BE2C (cell line): ENCODE data around the gene SSX2IP.
"Not testable (repeated sequence)": the region's sequence is repeated elsewhere in the genome, so short reads cannot be mapped to it uniquely, and the experiment has no call there.

Source experiments
- DNase-seq: peaks from one replicate; pipeline ENCODE4 v3.0.0-alpha.2; 2020
- H3K27me3 ChIP-seq: fragments of 250-450 bp; sonication (Bioruptor Pico); 2 replicates; pipeline ENCODE4 v1.5.1; 2020; ENCODE audit warnings: mild to moderate bottlenecking
- H3K36me3 ChIP-seq: fragments of 250-450 bp; sonication (Bioruptor Pico); 2 replicates; pipeline ENCODE4 v1.5.1; 2020; ENCODE audit warnings: mild to moderate bottlenecking
- H3K4me1 ChIP-seq: fragments of 250-450 bp; sonication (Bioruptor Pico); 2 replicates; pipeline ENCODE4 v1.5.1; 2020
- H3K4me3 ChIP-seq: 2 replicates; pipeline ENCODE4 v1.5.1; 2011; ENCODE audit warnings: low read depth, low read length
- H3K9me3 ChIP-seq: fragments of 250-450 bp; sonication (Bioruptor Pico); 2 replicates; pipeline ENCODE4 v1.5.1; 2020
- TF ChIP-seq, protein P1 (sequence below): IDR thresholded peaks from 2 replicates; pipeline ENCODE4 v1.5.1; 2012; ENCODE audit warnings: mild to moderate bottlenecking, low read depth, low read length

SSX2IP gene

DNA sequence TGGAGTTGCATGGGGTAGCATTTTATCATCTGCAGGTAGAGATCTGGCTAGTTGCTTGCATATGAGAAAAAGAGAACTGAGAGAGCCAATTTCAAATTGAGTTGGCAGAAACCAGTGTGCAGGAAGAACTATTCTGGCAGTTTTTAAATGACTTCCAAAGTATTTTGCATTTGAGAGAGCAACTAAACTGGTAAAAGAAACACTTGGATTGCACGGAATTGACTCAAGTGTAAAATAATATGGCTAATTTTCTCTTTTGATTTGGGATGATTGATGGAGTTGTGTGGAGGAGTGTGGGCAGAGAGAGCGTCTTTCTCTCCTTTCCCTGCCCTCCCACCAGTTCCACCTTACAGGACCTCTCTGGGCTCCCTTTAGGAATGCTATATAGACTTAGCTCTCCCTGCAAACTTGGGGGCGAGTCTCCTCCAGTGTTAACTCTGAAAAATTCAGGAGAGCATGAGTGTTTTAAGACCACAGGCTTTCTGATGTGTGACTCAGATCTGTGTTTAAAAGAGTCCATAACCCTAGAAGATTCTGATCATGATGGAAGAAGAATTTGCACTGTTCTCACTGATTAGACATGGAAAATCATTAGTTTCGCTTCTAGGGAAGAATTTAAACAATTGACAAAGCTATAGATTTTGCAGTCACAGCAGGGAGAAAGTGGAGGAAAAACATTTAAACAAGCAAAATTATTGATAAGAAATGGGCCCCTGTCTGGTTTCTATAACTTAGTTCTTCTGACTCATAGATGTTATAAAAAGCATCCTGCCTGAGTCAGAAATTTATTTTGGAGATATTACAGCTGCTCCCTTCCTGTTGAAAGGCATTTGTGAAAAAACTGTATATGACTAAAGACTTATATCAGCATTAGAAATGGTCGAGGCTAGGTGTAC lies 91.2 kb downstream of the SSX2IP start:
- Histone ChIP-seq H3K27me3 (no peaks in the 10 kb centered on the region), H3K4me1 (no peaks in the 10 kb centered on the region; the same call in 1 of the 2 replicates), H3K4me3 (no peak overlapping the region), H3K36me3 (no peaks in the 10 kb centered on the region), H3K9me3 (no peaks in the 10 kb centered on the region)
- TF ChIP-seq, protein P1, sequence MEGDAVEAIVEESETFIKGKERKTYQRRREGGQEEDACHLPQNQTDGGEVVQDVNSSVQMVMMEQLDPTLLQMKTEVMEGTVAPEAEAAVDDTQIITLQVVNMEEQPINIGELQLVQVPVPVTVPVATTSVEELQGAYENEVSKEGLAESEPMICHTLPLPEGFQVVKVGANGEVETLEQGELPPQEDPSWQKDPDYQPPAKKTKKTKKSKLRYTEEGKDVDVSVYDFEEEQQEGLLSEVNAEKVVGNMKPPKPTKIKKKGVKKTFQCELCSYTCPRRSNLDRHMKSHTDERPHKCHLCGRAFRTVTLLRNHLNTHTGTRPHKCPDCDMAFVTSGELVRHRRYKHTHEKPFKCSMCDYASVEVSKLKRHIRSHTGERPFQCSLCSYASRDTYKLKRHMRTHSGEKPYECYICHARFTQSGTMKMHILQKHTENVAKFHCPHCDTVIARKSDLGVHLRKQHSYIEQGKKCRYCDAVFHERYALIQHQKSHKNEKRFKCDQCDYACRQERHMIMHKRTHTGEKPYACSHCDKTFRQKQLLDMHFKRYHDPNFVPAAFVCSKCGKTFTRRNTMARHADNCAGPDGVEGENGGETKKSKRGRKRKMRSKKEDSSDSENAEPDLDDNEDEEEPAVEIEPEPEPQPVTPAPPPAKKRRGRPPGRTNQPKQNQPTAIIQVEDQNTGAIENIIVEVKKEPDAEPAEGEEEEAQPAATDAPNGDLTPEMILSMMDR: no peak
- no peak for DNase-seq

DNA sequence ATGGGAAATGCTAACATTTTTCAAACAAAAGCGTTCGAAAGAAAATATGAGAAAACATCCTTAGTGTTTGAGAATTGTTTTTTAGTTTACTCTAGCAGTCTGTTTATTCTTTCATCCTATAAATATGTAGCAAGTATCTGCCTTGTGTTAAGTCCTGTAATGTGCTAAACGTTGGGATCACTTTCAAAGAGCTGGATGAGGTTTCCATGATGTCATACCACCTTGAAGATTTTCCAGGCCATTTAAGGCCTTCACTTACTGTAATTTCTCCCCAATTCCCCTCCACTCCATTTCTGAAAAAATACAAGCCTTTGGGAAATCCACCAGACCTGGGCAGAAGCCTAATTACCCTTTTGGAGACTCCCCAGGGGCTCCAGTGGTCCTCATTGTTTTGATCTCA lies 91.8 kb downstream of the SSX2IP start:
- no peak overlapping the region for H3K4me3 ChIP-seq
- TF ChIP-seq, protein P1: no peak
- DNase-seq: no peak
- H3K36me3 ChIP-seq: no peaks in the 10 kb centered on the region
- no peaks in the 10 kb centered on the region for H3K9me3 ChIP-seq
- no peaks in the 10 kb centered on the region for H3K4me1 ChIP-seq
- H3K27me3 ChIP-seq: no peaks in the 10 kb centered on the region

DNA sequence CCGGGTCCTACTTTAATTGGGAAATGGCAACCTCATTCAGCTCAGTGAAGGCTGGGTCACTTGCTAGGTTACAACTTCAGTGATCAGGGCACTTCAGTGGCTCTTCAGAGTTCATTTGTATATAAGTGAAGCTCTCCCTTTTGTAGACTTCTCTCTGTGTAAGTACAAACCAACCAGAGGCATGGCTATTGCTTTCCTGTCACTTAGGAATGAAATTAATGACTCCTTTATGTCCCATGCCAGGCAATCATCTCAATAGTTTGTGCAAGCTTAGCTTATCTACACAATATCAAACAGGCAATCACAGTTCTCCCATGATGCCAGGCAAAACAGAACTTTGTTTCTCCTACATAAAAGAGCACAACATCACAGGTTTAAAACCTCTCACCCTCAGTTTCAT lies 93.2 kb downstream of the SSX2IP start:
- no peak for DNase-seq
- Histone ChIP-seq H3K4me3 (no peak overlapping the region), H3K9me3 (no peaks in the 10 kb centered on the region), H3K4me1 (no peaks in the 10 kb centered on the region), H3K36me3 (no peaks in the 10 kb centered on the region), H3K27me3 (no peaks in the 10 kb centered on the region)
- TF ChIP-seq, protein P1: no peak

DNA sequence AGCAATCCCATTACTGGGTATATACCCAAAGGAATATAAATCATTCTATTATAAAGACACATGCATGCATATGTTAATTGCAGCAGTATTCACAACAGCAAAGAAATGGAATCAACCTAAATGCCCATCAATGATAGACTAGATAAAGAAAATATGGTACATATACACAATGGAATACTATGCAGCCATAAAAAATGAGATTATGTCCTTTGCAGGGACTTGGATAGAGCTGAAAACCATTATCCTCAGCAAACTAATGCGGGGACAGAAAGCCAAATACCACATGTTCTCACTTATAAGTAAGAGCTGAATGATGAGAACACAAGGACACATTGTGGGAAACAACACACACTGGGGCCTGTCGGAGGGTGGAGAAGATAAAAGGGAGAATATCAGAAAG lies 95.3 kb downstream of the SSX2IP start:
- not testable (repeated sequence) for H3K9me3 ChIP-seq, DNase-seq, H3K4me3 ChIP-seq, H3K36me3 ChIP-seq, H3K27me3 ChIP-seq, H3K4me1 ChIP-seq
